GM13976 (cell line): ENCODE results near the gene RUFY4.
"Not testable (repeated sequence)": the region's sequence is repeated elsewhere in the genome, so short reads cannot be mapped to it uniquely, and the experiment has no call there.

Experiments
- DNase-seq: peaks from one replicate; pipeline ENCODE4 v3.0.0; 2012; ENCODE audit warnings: low spot score
- CTCF ChIP-seq: IDR thresholded peaks from 2 replicates; pipeline ENCODE4 v1.5.1; 2012; ENCODE audit warnings: borderline replicate concordance, mild to moderate bottlenecking; ENCODE audit not compliant: insufficient read depth; ENCODE audit errors: extremely low read depth, missing control alignments, control extremely low read depth
- in situ Hi-C: fragments of 300-500 bp; cut with MboI; formaldehyde crosslinking; loops from one replicate; pipeline ENCODE4 v1.12.0; 2022; ENCODE audit warnings: low sequenced_read_pairs, mixed read lengths, inconsistent platforms; ENCODE audit not compliant: unreplicated experiment

Gene RUFY4

DNA sequence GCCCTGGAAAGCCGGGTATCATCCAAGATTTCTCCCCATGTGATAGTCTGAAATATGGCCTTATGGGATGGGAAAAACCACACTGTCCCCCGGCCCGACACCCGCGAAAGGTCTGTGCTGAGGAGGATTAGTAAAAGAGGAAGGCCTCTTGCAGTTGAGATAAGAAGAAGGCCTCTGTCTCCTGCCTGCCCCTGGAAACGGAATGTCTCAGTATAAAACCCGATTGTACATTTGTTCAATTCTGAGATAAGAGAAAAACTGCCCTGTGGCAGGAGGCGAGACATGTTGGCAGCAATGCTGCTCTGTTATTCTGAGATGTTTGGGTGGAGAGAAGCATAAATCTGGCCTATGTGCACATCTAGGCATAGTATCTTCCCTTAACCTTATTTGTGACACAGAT, 26.8 kb downstream of the RUFY4 start:
- in situ Hi-C loops, result no loop called here

GRCh38 chr2:218097975-218098374, 28.9 kb downstream of the RUFY4 start:
- DNase-seq, result no peak
- in situ Hi-C loops, result no loop called here
- no peak for TF ChIP-seq CTCF

More for the DNA sequence above, 26.8 kb downstream of the RUFY4 start:
- TF ChIP-seq CTCF, result no peak
- DNase-seq, result no peak

DNA sequence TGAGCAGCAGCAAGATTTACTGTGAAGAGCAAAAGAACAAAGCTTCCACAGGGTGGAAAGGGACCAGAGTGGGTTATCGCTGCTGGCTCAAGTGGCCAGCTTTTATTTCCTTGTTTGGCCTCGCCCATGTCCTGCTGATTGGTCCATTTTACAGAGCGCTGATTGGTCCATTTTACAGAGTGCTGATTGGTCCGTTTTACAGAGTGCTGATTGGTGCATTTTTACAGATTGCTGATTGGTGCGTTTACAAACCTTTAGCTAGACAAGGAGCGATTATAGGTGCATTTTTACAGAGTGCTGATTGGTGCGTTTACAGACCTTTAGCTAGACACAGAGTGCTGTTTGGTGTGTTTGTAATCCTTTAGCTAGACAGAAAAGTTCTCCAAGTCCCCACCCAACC, 39.8 kb downstream of the RUFY4 start:
- DNase-seq, in situ Hi-C loops: not testable (repeated sequence)

- DNase-seq, in situ Hi-C loops: not testable (repeated sequence)
Observed at GRCh38 chr2:218121789-218122188, 52.7 kb downstream of the RUFY4 start.

- DNase-seq, in situ Hi-C loops: not testable (repeated sequence)
Observed at GRCh38 chr2:218122286-218122685, 53.2 kb downstream of the RUFY4 start.

DNA sequence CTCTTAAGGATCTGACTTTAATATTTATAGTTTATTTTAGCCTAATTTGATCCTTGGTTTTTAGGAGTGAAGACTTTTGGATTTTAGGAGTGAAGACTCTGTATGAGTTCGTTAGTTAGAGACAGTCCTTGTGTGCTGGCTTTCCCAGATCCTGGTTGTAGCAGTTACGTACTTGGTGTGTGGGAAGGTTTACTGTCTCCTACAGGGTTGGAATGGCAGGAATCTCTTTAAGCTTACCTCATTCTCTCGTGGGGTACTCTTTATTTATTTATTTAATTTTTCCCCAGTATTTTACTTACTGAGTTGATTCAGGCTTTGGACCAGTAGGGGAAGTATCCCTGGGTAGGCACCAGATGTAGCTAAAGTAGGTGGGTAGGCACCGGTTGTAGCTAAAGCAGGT, 54.9 kb downstream of the RUFY4 start:
- DNase-seq, result no peak
- in situ Hi-C loops, result no loop called here
- TF ChIP-seq CTCF, result no peak

- no peak for DNase-seq
- TF ChIP-seq CTCF, result no peak
- in situ Hi-C loops, result no loop called here
Observed at GRCh38 chr2:218125095-218125494, 56.0 kb downstream of the RUFY4 start.

DNA sequence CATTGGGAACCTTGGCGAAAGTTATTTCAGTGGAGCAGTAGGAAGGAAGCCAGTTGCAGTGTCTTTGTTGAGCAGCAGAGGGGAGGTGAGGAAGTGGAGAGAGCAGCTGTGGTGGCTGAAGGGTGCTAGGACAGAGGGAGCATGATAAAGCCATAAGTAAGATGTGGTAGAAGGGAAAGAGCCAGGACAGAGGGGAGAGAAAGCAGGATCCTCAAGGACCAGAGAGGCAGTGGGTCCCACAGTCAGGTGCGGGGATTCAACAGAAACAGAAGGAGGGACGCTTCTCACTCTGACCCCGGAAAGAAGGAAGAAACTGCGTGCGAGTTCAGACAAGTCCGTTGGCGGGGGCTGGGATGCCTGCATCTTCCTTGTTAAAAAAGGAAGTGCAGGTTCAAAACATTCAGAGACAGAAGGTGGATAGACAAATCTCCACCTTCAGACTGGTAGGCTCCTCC, 56.6 kb downstream of the RUFY4 start, which contains the start of gene CXCR2:
CXCR2 (plus strand) TSS at position 403 of the 455 bp plus-strand sequence. CDS start 8,774 bp downstream, outside the sequence.
- DNase-seq, result no peak
- in situ Hi-C loops, result no loop called here
- no peak for TF ChIP-seq CTCF
